K562 (cell line): Measurements from ENCODE around the gene SPTBN4. TPM values are rescaled to one million over a fixed set of nuclear protein-coding genes. Genes with fewer than 3 reads are reported as not detected.

Experiments
- BDP1 ChIP-seq: IDR thresholded peaks from 3 replicates; pipeline ENCODE4 v1.6.1; 2011; ENCODE audit not compliant: insufficient read length, insufficient read depth
- ELF1 ChIP-seq: fragments of 200-800 bp; sonication (Bioruptor generic); IDR thresholded peaks from 2 replicates; pipeline ENCODE4 v1.6.1; 2016; ENCODE audit warnings: missing genetic modification characterization, missing compliant biosample characterization
- FOXK2 ChIP-seq, 2 experiments: fragments of 450-650 bp; IDR thresholded peaks in 1 of 2; conservative IDR thresholded peaks in 1 of 2; 2 replicates each; pipeline ENCODE4 v1.6.1; 2016; ENCODE audit warnings: low read depth in 2 of 2, mild to moderate bottlenecking in 1 of 2
- JUNB ChIP-seq: fragments of 450-650 bp; formaldehyde crosslinking; conservative IDR thresholded peaks from 2 replicates; pipeline ENCODE4 v1.4.0; 2020; ENCODE audit warnings: mild to moderate bottlenecking
- TAF1 ChIP-seq: IDR thresholded peaks from 2 replicates; pipeline ENCODE4 v1.6.1; 2011; ENCODE audit warnings: mild to moderate bottlenecking, low read length, moderate library complexity; ENCODE audit not compliant: insufficient read depth, control insufficient read depth, severe bottlenecking; ENCODE audit errors: extremely low read depth
- USF1 ChIP-seq: sonication (generic); formaldehyde crosslinking; IDR thresholded peaks from 2 replicates; pipeline ENCODE4 v1.9.0; 2022; ENCODE audit warnings: mild to moderate bottlenecking, missing genetic modification reagents
- ZNF280A ChIP-seq: fragments of 450-650 bp; IDR thresholded peaks from 2 replicates; pipeline ENCODE4 v1.6.1; 2018; ENCODE audit warnings: mild to moderate bottlenecking, low read depth; ENCODE audit not compliant: partially characterized antibody
- ZNF589 ChIP-seq: fragments of 200-800 bp; sonication (Bioruptor generic); IDR thresholded peaks from 2 replicates; pipeline ENCODE4 v1.6.1; 2016; ENCODE audit warnings: low read depth, missing genetic modification characterization, missing compliant biosample characterization
- polyA plus RNA-seq, 8 experiments: library from polyadenylated mRNA; depleted of rRNA in 4 of 8; stranded (reverse) in 5 of 8; unstranded in 3 of 8; fragments of >200 nt; fragmentation: Nextera tagmentation in 2 of 8; fragmentation: Illumina TruSeq in 1 of 8; extraction: Ambion mirVana in 2 of 8; extraction: Trizol in 1 of 8; gene quantifications; 2 replicates each; pipeline versions ENCODE4 v1.2.1 to v1.2.3, GENCODE V29; 2011 to 2014; ENCODE audit warnings: inconsistent platforms in 1 of 8, missing spikeins in 1 of 8
- total RNA-seq, 7 experiments: library from RNA; depleted of rRNA in 6 of 7; stranded (reverse); fragments of >200 nt in 6 of 7; fragmentation: Illumina TruSeq in 2 of 7; extraction: Trizol in 2 of 7; gene quantifications; 2 replicates each; pipeline versions ENCODE4 v1.2.1 to v1.2.3, GENCODE V29; 2011 to 2021; ENCODE audit warnings: low replicate concordance in 1 of 7
- TF ChIP-seq, protein P1 (sequence below): IDR thresholded peaks from 3 replicates; pipeline ENCODE4 v1.6.1; 2011; ENCODE audit warnings: borderline replicate concordance, mild to moderate bottlenecking, moderate library complexity; ENCODE audit not compliant: insufficient read length; ENCODE audit errors: extremely low read depth
- TF ChIP-seq, protein P2 (sequence below): fragments of 450-650 bp; IDR thresholded peaks from 2 replicates; pipeline ENCODE4 v1.6.1; 2017; ENCODE audit warnings: antibody characterized with exemption, mild to moderate bottlenecking

The SPTBN4 gene
- total and polyA plus RNA-seq, 9 of the 15 experiments (the other 6 are each of a cell fraction or from before 2014, with no cell fraction given) = 0.01 to 1.5 (median 0.86) TPM

DNA sequence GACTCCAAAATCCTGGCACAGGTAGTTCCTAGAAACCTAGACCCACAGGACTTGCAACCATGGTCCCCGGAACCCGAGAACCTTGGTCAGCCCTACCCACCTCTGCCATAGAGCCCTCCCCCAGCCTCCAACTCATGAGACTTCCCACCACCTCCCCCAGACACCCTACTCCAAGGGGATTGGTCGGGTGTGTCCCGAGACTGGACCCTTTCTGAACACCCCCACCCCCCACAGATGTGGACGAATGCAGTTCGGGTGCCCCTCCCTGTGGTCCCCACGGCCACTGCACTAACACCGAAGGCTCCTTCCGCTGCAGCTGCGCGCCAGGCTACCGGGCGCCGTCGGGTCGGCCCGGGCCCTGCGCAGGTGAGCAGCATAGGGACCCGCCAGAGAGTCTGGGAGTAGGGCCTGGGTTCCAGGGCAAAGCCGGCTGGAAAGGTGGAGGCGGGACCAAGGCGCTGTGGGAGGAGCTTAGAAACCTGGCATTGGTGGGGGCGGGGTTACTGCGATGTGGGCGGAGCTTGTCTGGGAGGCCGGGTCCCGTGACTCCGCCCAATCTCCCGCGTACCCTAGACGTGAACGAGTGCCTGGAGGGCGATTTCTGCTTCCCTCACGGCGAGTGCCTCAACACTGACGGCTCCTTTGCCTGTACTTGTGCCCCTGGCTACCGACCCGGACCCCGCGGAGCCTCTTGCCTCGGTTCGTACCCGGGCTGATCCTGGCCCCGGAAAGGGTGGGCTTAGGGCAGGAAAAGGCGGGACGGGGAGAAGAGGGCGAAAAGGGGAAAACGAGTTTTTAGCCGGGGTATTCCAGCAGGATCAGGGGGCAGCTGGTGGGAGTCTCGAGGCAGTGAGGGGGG is 146.3 kb downstream of the SPTBN4 start (continued):
- TF ChIP-seq, protein P1, sequence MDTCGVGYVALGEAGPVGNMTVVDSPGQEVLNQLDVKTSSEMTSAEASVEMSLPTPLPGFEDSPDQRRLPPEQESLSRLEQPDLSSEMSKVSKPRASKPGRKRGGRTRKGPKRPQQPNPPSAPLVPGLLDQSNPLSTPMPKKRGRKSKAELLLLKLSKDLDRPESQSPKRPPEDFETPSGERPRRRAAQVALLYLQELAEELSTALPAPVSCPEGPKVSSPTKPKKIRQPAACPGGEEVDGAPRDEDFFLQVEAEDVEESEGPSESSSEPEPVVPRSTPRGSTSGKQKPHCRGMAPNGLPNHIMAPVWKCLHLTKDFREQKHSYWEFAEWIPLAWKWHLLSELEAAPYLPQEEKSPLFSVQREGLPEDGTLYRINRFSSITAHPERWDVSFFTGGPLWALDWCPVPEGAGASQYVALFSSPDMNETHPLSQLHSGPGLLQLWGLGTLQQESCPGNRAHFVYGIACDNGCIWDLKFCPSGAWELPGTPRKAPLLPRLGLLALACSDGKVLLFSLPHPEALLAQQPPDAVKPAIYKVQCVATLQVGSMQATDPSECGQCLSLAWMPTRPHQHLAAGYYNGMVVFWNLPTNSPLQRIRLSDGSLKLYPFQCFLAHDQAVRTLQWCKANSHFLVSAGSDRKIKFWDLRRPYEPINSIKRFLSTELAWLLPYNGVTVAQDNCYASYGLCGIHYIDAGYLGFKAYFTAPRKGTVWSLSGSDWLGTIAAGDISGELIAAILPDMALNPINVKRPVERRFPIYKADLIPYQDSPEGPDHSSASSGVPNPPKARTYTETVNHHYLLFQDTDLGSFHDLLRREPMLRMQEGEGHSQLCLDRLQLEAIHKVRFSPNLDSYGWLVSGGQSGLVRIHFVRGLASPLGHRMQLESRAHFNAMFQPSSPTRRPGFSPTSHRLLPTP = no peak
- TF ChIP-seq USF1 (CRISPR knock-in tag) = peak; percentile 76
- TF ChIP-seq, protein P2, sequence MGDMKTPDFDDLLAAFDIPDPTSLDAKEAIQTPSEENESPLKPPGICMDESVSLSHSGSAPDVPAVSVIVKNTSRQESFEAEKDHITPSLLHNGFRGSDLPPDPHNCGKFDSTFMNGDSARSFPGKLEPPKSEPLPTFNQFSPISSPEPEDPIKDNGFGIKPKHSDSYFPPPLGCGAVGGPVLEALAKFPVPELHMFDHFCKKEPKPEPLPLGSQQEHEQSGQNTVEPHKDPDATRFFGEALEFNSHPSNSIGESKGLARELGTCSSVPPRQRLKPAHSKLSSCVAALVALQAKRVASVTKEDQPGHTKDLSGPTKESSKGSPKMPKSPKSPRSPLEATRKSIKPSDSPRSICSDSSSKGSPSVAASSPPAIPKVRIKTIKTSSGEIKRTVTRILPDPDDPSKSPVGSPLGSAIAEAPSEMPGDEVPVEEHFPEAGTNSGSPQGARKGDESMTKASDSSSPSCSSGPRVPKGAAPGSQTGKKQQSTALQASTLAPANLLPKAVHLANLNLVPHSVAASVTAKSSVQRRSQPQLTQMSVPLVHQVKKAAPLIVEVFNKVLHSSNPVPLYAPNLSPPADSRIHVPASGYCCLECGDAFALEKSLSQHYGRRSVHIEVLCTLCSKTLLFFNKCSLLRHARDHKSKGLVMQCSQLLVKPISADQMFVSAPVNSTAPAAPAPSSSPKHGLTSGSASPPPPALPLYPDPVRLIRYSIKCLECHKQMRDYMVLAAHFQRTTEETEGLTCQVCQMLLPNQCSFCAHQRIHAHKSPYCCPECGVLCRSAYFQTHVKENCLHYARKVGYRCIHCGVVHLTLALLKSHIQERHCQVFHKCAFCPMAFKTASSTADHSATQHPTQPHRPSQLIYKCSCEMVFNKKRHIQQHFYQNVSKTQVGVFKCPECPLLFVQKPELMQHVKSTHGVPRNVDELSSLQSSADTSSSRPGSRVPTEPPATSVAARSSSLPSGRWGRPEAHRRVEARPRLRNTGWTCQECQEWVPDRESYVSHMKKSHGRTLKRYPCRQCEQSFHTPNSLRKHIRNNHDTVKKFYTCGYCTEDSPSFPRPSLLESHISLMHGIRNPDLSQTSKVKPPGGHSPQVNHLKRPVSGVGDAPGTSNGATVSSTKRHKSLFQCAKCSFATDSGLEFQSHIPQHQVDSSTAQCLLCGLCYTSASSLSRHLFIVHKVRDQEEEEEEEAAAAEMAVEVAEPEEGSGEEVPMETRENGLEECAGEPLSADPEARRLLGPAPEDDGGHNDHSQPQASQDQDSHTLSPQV = no peak
- peak; percentile 6 for TF ChIP-seq TAF1
- TF ChIP-seq ELF1 (tag) = no peak
- no peak for TF ChIP-seq BDP1
- no peak for TF ChIP-seq ZNF589 (CRISPR knock-in tag)
- no peak for TF ChIP-seq ZNF280A
- peak in 1 of 2 experiments; percentile 10; a peak in 1 of 4 replicates for TF ChIP-seq FOXK2 (conservative IDR thresholded peaks at IDR 0.05 in 1 of 2, IDR thresholded peaks at IDR 0.05 in 1 of 2; ENCODE audit: low read depth in 2 of 2)
- no peak for TF ChIP-seq JUNB
